Mononuclear cell (primary cell): ENCODE measurements around the gene NHSL2. TPM values are rescaled to one million over a fixed set of nuclear protein-coding genes. Genes with fewer than 3 reads are reported as not detected.

Experiments
- H3K27me3 ChIP-seq: 2 replicates; pipeline ENCODE4 v1.6.0; 2011; ENCODE audit warnings: low read length, control low read depth; ENCODE audit not compliant: insufficient read depth
- H3K4me1 ChIP-seq: 2 replicates; pipeline ENCODE4 v1.5.1; 2011; ENCODE audit warnings: mild to moderate bottlenecking, low read length, control low read depth; ENCODE audit not compliant: insufficient read depth
- H3K4me3 ChIP-seq: 2 replicates; pipeline ENCODE4 v1.5.1; 2011; ENCODE audit warnings: mild to moderate bottlenecking, low read length, moderate library complexity
- H3K9me3 ChIP-seq: 2 replicates; pipeline ENCODE4 v1.5.1; 2011; ENCODE audit warnings: low read depth, mild to moderate bottlenecking, control low read depth, low read length
- total RNA-seq: library from RNA; depleted of rRNA; stranded (reverse); fragments of >200 nt; gene quantifications from one replicate; pipeline ENCODE4 v1.2.3, GENCODE V29; 2012

NHSL2 gene
- total RNA-seq, 1 donor = 1.3 TPM

- Histone ChIP-seq H3K4me1 (no peaks in the 10 kb centered on the region), H3K27me3 (peaks cover 15% of the 10 kb centered on the region), H3K9me3 (no peaks in the 10 kb centered on the region), H3K4me3 (no peak overlapping the region)
These were observed 1.5 kb downstream of the NHSL2 start for GRCh38 chrX:71912156-71912555.

GRCh38 chrX:71913156-71913950, 2.7 kb downstream of the NHSL2 start:
- Histone ChIP-seq H3K9me3 (no peaks in the 10 kb centered on the region), H3K27me3 (peaks cover 15% of the 10 kb centered on the region), H3K4me3 (no peak overlapping the region), H3K4me1 (no peaks in the 10 kb centered on the region)

GRCh38 chrX:71917621-71918343, 7.1 kb downstream of the NHSL2 start:
- no peaks in the 10 kb centered on the region for H3K27me3 ChIP-seq

GRCh38 chrX:71919431-71919830, 8.8 kb downstream of the NHSL2 start:
- no peaks in the 10 kb centered on the region for H3K27me3 ChIP-seq
- H3K4me1 ChIP-seq = no peaks in the 10 kb centered on the region
- no peak overlapping the region for H3K4me3 ChIP-seq
- H3K9me3 ChIP-seq = no peaks in the 10 kb centered on the region

More at GRCh38 chrX:71917621-71918343, 7.1 kb downstream of the NHSL2 start:
- no peaks in the 10 kb centered on the region for H3K9me3 ChIP-seq
- no peak overlapping the region for H3K4me3 ChIP-seq
- H3K4me1 ChIP-seq = no peaks in the 10 kb centered on the region

GRCh38 chrX:71919886-71920285, 9.2 kb downstream of the NHSL2 start:
- Histone ChIP-seq H3K9me3 (no peaks in the 10 kb centered on the region), H3K4me3 (no peak overlapping the region), H3K27me3 (no peaks in the 10 kb centered on the region), H3K4me1 (no peaks in the 10 kb centered on the region)

GRCh38 chrX:71922686-71923085, 12.0 kb downstream of the NHSL2 start:
- no peaks in the 10 kb centered on the region for H3K4me1 ChIP-seq
- no peaks in the 10 kb centered on the region for H3K9me3 ChIP-seq
- no peaks in the 10 kb centered on the region for H3K27me3 ChIP-seq
- no peak overlapping the region for H3K4me3 ChIP-seq

GRCh38 chrX:71923516-71923915, 12.9 kb downstream of the NHSL2 start:
- Histone ChIP-seq H3K9me3 (no peaks in the 10 kb centered on the region), H3K4me1 (no peaks in the 10 kb centered on the region), H3K4me3 (no peak overlapping the region), H3K27me3 (no peaks in the 10 kb centered on the region)

- H3K27me3 ChIP-seq = no peaks in the 10 kb centered on the region
- H3K4me3 ChIP-seq = no peak overlapping the region
- H3K4me1 ChIP-seq = no peaks in the 10 kb centered on the region
- no peaks in the 10 kb centered on the region for H3K9me3 ChIP-seq
These were observed 16.4 kb downstream of the NHSL2 start for GRCh38 chrX:71927040-71927439.

- no peaks in the 10 kb centered on the region for H3K27me3 ChIP-seq
- no peaks in the 10 kb centered on the region for H3K9me3 ChIP-seq
- no peak overlapping the region for H3K4me3 ChIP-seq
- H3K4me1 ChIP-seq = no peaks in the 10 kb centered on the region
These were observed 18.2 kb downstream of the NHSL2 start for GRCh38 chrX:71928856-71929255.

- Histone ChIP-seq H3K9me3 (no peaks in the 10 kb centered on the region), H3K4me1 (no peaks in the 10 kb centered on the region), H3K4me3 (no peak overlapping the region), H3K27me3 (no peaks in the 10 kb centered on the region)
These were observed 19.7 kb downstream of the NHSL2 start for GRCh38 chrX:71930298-71930697.

- H3K9me3 ChIP-seq = no peaks in the 10 kb centered on the region
- no peaks in the 10 kb centered on the region for H3K4me1 ChIP-seq
- H3K27me3 ChIP-seq = no peaks in the 10 kb centered on the region
- H3K4me3 ChIP-seq = no peak overlapping the region
These were observed 24.8 kb downstream of the NHSL2 start for GRCh38 chrX:71935476-71935875.

- Histone ChIP-seq H3K27me3 (no peaks in the 10 kb centered on the region), H3K9me3 (no peaks in the 10 kb centered on the region), H3K4me3 (no peak overlapping the region), H3K4me1 (no peaks in the 10 kb centered on the region)
These were observed 26.0 kb downstream of the NHSL2 start for GRCh38 chrX:71936632-71937031.

- no peaks in the 10 kb centered on the region for H3K27me3 ChIP-seq
- no peaks in the 10 kb centered on the region for H3K4me1 ChIP-seq
- H3K4me3 ChIP-seq = no peak overlapping the region
These were observed 27.7 kb downstream of the NHSL2 start for GRCh38 chrX:71938371-71938770.

GRCh38 chrX:71941145-71941544, 30.5 kb downstream of the NHSL2 start:
- Histone ChIP-seq H3K9me3 (no peaks in the 10 kb centered on the region), H3K27me3 (no peaks in the 10 kb centered on the region), H3K4me1 (no peaks in the 10 kb centered on the region), H3K4me3 (no peak overlapping the region)

More at GRCh38 chrX:71938371-71938770, 27.7 kb downstream of the NHSL2 start:
- no peaks in the 10 kb centered on the region for H3K9me3 ChIP-seq

GRCh38 chrX:71941776-71942175, 31.1 kb downstream of the NHSL2 start:
- no peaks in the 10 kb centered on the region for H3K9me3 ChIP-seq
- H3K4me1 ChIP-seq = no peaks in the 10 kb centered on the region
- no peak overlapping the region for H3K4me3 ChIP-seq
- H3K27me3 ChIP-seq = no peaks in the 10 kb centered on the region
